Mesenchymal stem cell (in vitro differentiated cells and primary cell): Measurements from ENCODE around the gene HSPA1A.
"Not testable (repeated sequence)": the region's sequence is repeated elsewhere in the genome, so short reads cannot be mapped to it uniquely, and the experiment has no call there.

ENCODE experiments used
- DNase-seq: peaks from one replicate; pipeline ENCODE4 v3.0.0-alpha.2; 2013
- H2AFZ ChIP-seq: one replicate; pipeline ENCODE4 v1.6.1; 2013; ENCODE audit warnings: low read depth, mild to moderate bottlenecking, control low read depth, inconsistent platforms, low read length, moderate library complexity
- H2AK5ac ChIP-seq: 2 replicates; pipeline ENCODE4 v1.6.1; 2013; ENCODE audit warnings: low read length, moderate library complexity, mild to moderate bottlenecking, inconsistent platforms; ENCODE audit not compliant: severe bottlenecking
- H2BK120ac ChIP-seq: one replicate; pipeline ENCODE4 v1.6.1; 2013; ENCODE audit warnings: low read depth, mild to moderate bottlenecking, inconsistent platforms, low read length, moderate library complexity
- H2BK12ac ChIP-seq, 2 experiments: one replicate each; pipeline ENCODE4 v1.6.1; 2013; ENCODE audit warnings: inconsistent platforms in 2 of 2, low read length in 2 of 2, mild to moderate bottlenecking in 2 of 2, moderate library complexity in 2 of 2, control low read depth in 1 of 2
- H2BK15ac ChIP-seq: one replicate; pipeline ENCODE4 v1.6.1; 2013; ENCODE audit warnings: mild to moderate bottlenecking, low read depth, inconsistent platforms; ENCODE audit not compliant: poor library complexity, severe bottlenecking
- H2BK5ac ChIP-seq: 2 replicates; pipeline ENCODE4 v1.6.1; 2013; ENCODE audit warnings: low read depth, mild to moderate bottlenecking, low read length, control low read depth, inconsistent platforms; ENCODE audit not compliant: poor library complexity, severe bottlenecking
- H3K14ac ChIP-seq, 2 experiments: one replicate each; pipeline ENCODE4 v1.6.1; 2013; ENCODE audit warnings: inconsistent platforms in 2 of 2, low read length in 2 of 2, control low read depth in 1 of 2, mild to moderate bottlenecking in 1 of 2, moderate library complexity in 1 of 2
- H3K18ac ChIP-seq, 2 experiments: one replicate each; pipeline ENCODE4 v1.6.1; 2013; ENCODE audit warnings: inconsistent platforms in 2 of 2, low read length in 2 of 2, control low read depth in 1 of 2, low read depth in 1 of 2, mild to moderate bottlenecking in 1 of 2
- H3K23ac ChIP-seq, 2 experiments: one replicate each; pipeline ENCODE4 v1.6.1; 2013; ENCODE audit warnings: inconsistent platforms in 2 of 2, low read length in 2 of 2, mild to moderate bottlenecking in 2 of 2, moderate library complexity in 2 of 2, control low read depth in 1 of 2
- H3K27ac ChIP-seq: 2 replicates; pipeline ENCODE4 v1.5.1; 2013; ENCODE audit warnings: mild to moderate bottlenecking, moderate library complexity, low read length, control low read depth, inconsistent platforms; ENCODE audit not compliant: poor library complexity, severe bottlenecking
- H3K27me3 ChIP-seq, 2 experiments: 2 replicates each; pipeline versions ENCODE4 v1.6.1 to v1.7.0; 2013; ENCODE audit warnings: low read length in 2 of 2, mild to moderate bottlenecking in 2 of 2, moderate library complexity in 2 of 2, control low read depth in 1 of 2, inconsistent platforms in 1 of 2; ENCODE audit not compliant: control insufficient read depth in 1 of 2, insufficient read depth in 1 of 2
- H3K36me3 ChIP-seq, 2 experiments: 2 replicates each; pipeline versions ENCODE4 v1.6.1 to v1.7.0; 2013; ENCODE audit warnings: low read length in 2 of 2, control low read depth in 1 of 2, inconsistent platforms in 1 of 2, low read depth in 1 of 2, mild to moderate bottlenecking in 1 of 2; ENCODE audit not compliant: insufficient read depth in 2 of 2, control insufficient read depth in 1 of 2
- H3K4ac ChIP-seq, 2 experiments: one replicate each; pipeline ENCODE4 v1.6.1; 2013; ENCODE audit warnings: inconsistent platforms in 2 of 2, low read length in 2 of 2, mild to moderate bottlenecking in 2 of 2, moderate library complexity in 2 of 2, control low read depth in 1 of 2, low read depth in 1 of 2
- H3K4me1 ChIP-seq: 2 replicates; pipeline ENCODE4 v1.6.1; 2013; ENCODE audit warnings: low read depth, low read length, control low read depth; ENCODE audit not compliant: control insufficient read depth, insufficient read depth
- H3K4me2 ChIP-seq: 2 replicates; pipeline ENCODE4 v1.6.1; 2013; ENCODE audit warnings: low read length, mild to moderate bottlenecking, inconsistent platforms; ENCODE audit not compliant: poor library complexity, severe bottlenecking
- H3K4me3 ChIP-seq, 2 experiments: 2 replicates each; pipeline versions ENCODE4 v1.5.1 to v1.7.0; 2013; ENCODE audit warnings: low read length in 2 of 2, mild to moderate bottlenecking in 2 of 2, control low read depth in 1 of 2, low read depth in 1 of 2; ENCODE audit not compliant: insufficient read depth in 1 of 2
- H3K79me1 ChIP-seq: replicated peaks from 2 replicates; pipeline ENCODE4 v1.6.1; 2013; ENCODE audit warnings: mild to moderate bottlenecking, control low read depth, low read length, inconsistent platforms; ENCODE audit not compliant: poor library complexity, severe bottlenecking
- H3K9ac ChIP-seq: 2 replicates; pipeline ENCODE4 v1.7.0; 2013; ENCODE audit warnings: mild to moderate bottlenecking, low read length, moderate library complexity
- H3K9me3 ChIP-seq: 2 replicates; pipeline ENCODE4 v1.7.0; 2013; ENCODE audit warnings: mild to moderate bottlenecking, low read length; ENCODE audit not compliant: control insufficient read depth
- H4K8ac ChIP-seq: one replicate; pipeline ENCODE4 v1.6.1; 2013; ENCODE audit warnings: inconsistent platforms, mild to moderate bottlenecking, low read length, moderate library complexity
- H4K91ac ChIP-seq: one replicate; pipeline ENCODE4 v1.6.1; 2013; ENCODE audit warnings: mild to moderate bottlenecking, low read length, inconsistent platforms
- WGBS: methylation state at CpG from one replicate; pipeline ENCODE4 v1.1.7; 2013; ENCODE audit warnings: mixed read lengths; 5-methylcytosine and 5-hydroxymethylcytosine counted together

HSPA1A gene

GRCh38 chr6:31839779-31840126 lies 24.4 kb downstream of the HSPA1A start:
- H3K23ac ChIP-seq, H2BK5ac ChIP-seq, H2AK5ac ChIP-seq, H3K4me3 ChIP-seq, H3K14ac ChIP-seq, H3K79me1 ChIP-seq, H2BK15ac ChIP-seq, H3K9ac ChIP-seq, H4K91ac ChIP-seq, H3K27me3 ChIP-seq, H3K9me3 ChIP-seq, H3K27ac ChIP-seq, H3K4me2 ChIP-seq, H2AFZ ChIP-seq, H3K4ac ChIP-seq, H2BK12ac ChIP-seq, H4K8ac ChIP-seq, H3K18ac ChIP-seq, DNase-seq, H2BK120ac ChIP-seq: not testable (repeated sequence)
- WGBS: 95% methylated on average over 7 of the region's 8 CpGs
- Histone ChIP-seq H3K4me1 (peaks cover 17% of the 10 kb centered on the region), H3K36me3 (peaks cover 51 to 63% of the 10 kb centered on the region in 2 experiments)

- 97% methylated on average over 9 of the region's 9 CpGs for whole genome bisulfite sequencing
- Histone ChIP-seq H2BK12ac (no peak overlapping the region), H3K4me3 (no peak overlapping the region), H4K91ac (no peak overlapping the region), H3K27ac (no peak overlapping the region), H4K8ac (no peak overlapping the region), H2BK120ac (no peak overlapping the region), H3K27me3 (no peaks in the 10 kb centered on the region), H2AK5ac (no peak overlapping the region), H3K36me3 (peaks cover 41 to 69% of the 10 kb centered on the region in 2 experiments), H2AFZ (no peak overlapping the region), H3K18ac (no peak overlapping the region), H3K4me1 (peaks cover 17% of the 10 kb centered on the region), H3K23ac (no peak overlapping the region), H2BK5ac (no peak overlapping the region), H3K9me3 (no peaks in the 10 kb centered on the region), H3K9ac (no peak overlapping the region), H3K4me2 (no peak overlapping the region), H2BK15ac (no peak overlapping the region), H3K79me1 (peaks cover 6% of the 10 kb centered on the region), H3K4ac (no peak overlapping the region), H3K14ac (no peak overlapping the region)
- DNase-seq: no peak
Measured at GRCh38 chr6:31842053-31842452, 26.7 kb downstream of the HSPA1A start.

- Histone ChIP-seq H3K27me3 (no peaks in the 10 kb centered on the region), H3K4me2 (no peak overlapping the region), H3K4me1 (peaks cover 1% of the 10 kb centered on the region), H2AK5ac (no peak overlapping the region), H3K27ac (no peak overlapping the region), H3K36me3 (peaks cover 16 to 48% of the 10 kb centered on the region in 2 experiments), H2BK5ac (no peak overlapping the region), H2BK12ac (no peak overlapping the region), H2AFZ (no peak overlapping the region), H3K79me1 (peaks cover 6% of the 10 kb centered on the region), H4K91ac (no peak overlapping the region), H3K9ac (no peak overlapping the region), H3K4me3 (no peak overlapping the region), H3K23ac (no peak overlapping the region), H4K8ac (no peak overlapping the region), H3K4ac (no peak overlapping the region), H2BK15ac (no peak overlapping the region), H3K9me3 (no peaks in the 10 kb centered on the region), H3K18ac (no peak overlapping the region), H3K14ac (no peak overlapping the region), H2BK120ac (no peak overlapping the region)
- 95% methylated on average over 3 of the region's 3 CpGs for WGBS
- no peak for DNase-seq
Measured at GRCh38 chr6:31844507-31844906, 29.2 kb downstream of the HSPA1A start.

- no peaks in the 10 kb centered on the region for H3K9me3 ChIP-seq
- H3K4me1 ChIP-seq: peaks cover 11% of the 10 kb centered on the region
- H3K18ac ChIP-seq: no peak overlapping the region
- no peak overlapping the region for H3K4me2 ChIP-seq
- H2AK5ac ChIP-seq: no peak overlapping the region
- H4K8ac ChIP-seq: no peak overlapping the region
- H2AFZ ChIP-seq: no peak overlapping the region
- H2BK5ac ChIP-seq: no peak overlapping the region
- no peak overlapping the region for H4K91ac ChIP-seq
- H3K9ac ChIP-seq: no peak overlapping the region
- H3K4me3 ChIP-seq: no peak overlapping the region
- H2BK120ac ChIP-seq: no peak overlapping the region
- WGBS: 100% methylated on average over 2 of the region's 2 CpGs
- H2BK15ac ChIP-seq: no peak overlapping the region
- no peak overlapping the region for H3K4ac ChIP-seq
- no peak overlapping the region for H3K27ac ChIP-seq
- DNase-seq: no peak
- no peak overlapping the region for H3K23ac ChIP-seq
- no peak overlapping the region for H3K14ac ChIP-seq
- no peak overlapping the region for H2BK12ac ChIP-seq
- no peaks in the 10 kb centered on the region for H3K79me1 ChIP-seq
- no peaks in the 10 kb centered on the region for H3K27me3 ChIP-seq
- H3K36me3 ChIP-seq: peaks cover 0 to 21% of the 10 kb centered on the region in 2 experiments
Measured at GRCh38 chr6:31847276-31847978, 32.1 kb downstream of the HSPA1A start.
